Sigmoid colon (tissue), 7 donors: ENCODE measurements around the gene CD300LG. TPM values are rescaled to one million over a fixed set of nuclear protein-coding genes. Genes with fewer than 3 reads are reported as not detected.

Experiments used
- DNase-seq: peaks from one replicate; pipeline ENCODE4 v3.0.0-alpha.2; 2019
- H3K27ac ChIP-seq, 4 donors: fragments of 200-600 bp; sonication (generic); one replicate each; pipeline ENCODE4 v1.5.1; 2016 to 2019; ENCODE audit warnings: mild to moderate bottlenecking in 1 of 4
- H3K27me3 ChIP-seq, 3 donors: fragments of 200-600 bp; sonication (generic); one replicate each; pipeline ENCODE4 v1.5.1; 2019; ENCODE audit warnings: mild to moderate bottlenecking in 1 of 3
- H3K36me3 ChIP-seq, 4 donors: fragments of 200-600 bp; sonication (generic); one replicate each; pipeline ENCODE4 v1.5.1; 2016 to 2019
- H3K4me1 ChIP-seq, 4 donors: fragments of 200-600 bp; sonication (generic); one replicate each; pipeline ENCODE4 v1.5.1; 2017 to 2019
- H3K4me3 ChIP-seq, 4 donors: fragments of 200-600 bp; sonication (generic); one replicate each; pipeline ENCODE4 v1.5.1; 2017 to 2019; ENCODE audit warnings: mild to moderate bottlenecking in 2 of 4, moderate library complexity in 1 of 4
- H3K9me3 ChIP-seq, 4 donors: fragments of 200-600 bp in 3 of 4; sonication (generic) in 3 of 4; one replicate each; pipeline versions ENCODE4 v1.5.1 to v1.6.1; 2013 to 2019
- EP300 ChIP-seq, 4 donors: sonication (generic); formaldehyde crosslinking; IDR thresholded peaks; one replicate each; pipeline ENCODE4 v1.6.1; 2017; ENCODE audit warnings: antibody characterized with exemption in 4 of 4
- POLR2A ChIP-seq, 2 donors: fragments of 450-650 bp; IDR thresholded peaks; one replicate each; pipeline ENCODE4 v1.6.1; 2016; ENCODE audit warnings: antibody characterized with exemption in 2 of 2, mild to moderate bottlenecking in 2 of 2, moderate library complexity in 2 of 2
- POLR2AphosphoS5 ChIP-seq, 4 donors: sonication (generic); formaldehyde crosslinking; IDR thresholded peaks; one replicate each; pipeline ENCODE4 v1.6.1; 2017; ENCODE audit warnings: antibody characterized with exemption in 4 of 4
- WGBS, 2 donors: extraction: QIAGEN DNeasy Blood & Tissue Kit; methylation state at CpG; one replicate each; pipeline ENCODE4 v1.1.7; 2013; 5-methylcytosine and 5-hydroxymethylcytosine counted together
- intact Hi-C: fragments of 100-400 bp; cut with DNase I; formaldehyde crosslinking; loops from one replicate; pipeline ENCODE4 v1.15.1; 2023
- polyA plus RNA-seq, 3 donors: library from polyadenylated mRNA; stranded (reverse); fragments of 200-250 nt; gene quantifications; one replicate each; pipeline ENCODE4 v1.2.3, GENCODE V29; 2013
- total RNA-seq, 4 donors: library from RNA; depleted of rRNA; stranded (reverse); fragments of >200 nt; gene quantifications; one replicate each; pipeline ENCODE4 v1.1.0, GENCODE V29; 2016
- TF ChIP-seq, protein P1 (sequence below), 4 experiments: fragments of 450-650 bp in 3 of 4; fragments of 200-600 bp in 1 of 4; IDR thresholded peaks; one replicate each; pipeline ENCODE4 v1.5.1; 2016 to 2019; ENCODE audit warnings: antibody characterized with exemption in 4 of 4, mild to moderate bottlenecking in 3 of 4, moderate library complexity in 2 of 4
- donor health status: healthy with polysubstance abuse.
- donor health status: Bipolar disorder and iron deficiency.
- donor health status: healthy.

The CD300LG gene
- total and polyA plus RNA-seq, 7 donors = 0.60 to 5.3 (median 1.7) TPM; not detected in 1

DNA sequence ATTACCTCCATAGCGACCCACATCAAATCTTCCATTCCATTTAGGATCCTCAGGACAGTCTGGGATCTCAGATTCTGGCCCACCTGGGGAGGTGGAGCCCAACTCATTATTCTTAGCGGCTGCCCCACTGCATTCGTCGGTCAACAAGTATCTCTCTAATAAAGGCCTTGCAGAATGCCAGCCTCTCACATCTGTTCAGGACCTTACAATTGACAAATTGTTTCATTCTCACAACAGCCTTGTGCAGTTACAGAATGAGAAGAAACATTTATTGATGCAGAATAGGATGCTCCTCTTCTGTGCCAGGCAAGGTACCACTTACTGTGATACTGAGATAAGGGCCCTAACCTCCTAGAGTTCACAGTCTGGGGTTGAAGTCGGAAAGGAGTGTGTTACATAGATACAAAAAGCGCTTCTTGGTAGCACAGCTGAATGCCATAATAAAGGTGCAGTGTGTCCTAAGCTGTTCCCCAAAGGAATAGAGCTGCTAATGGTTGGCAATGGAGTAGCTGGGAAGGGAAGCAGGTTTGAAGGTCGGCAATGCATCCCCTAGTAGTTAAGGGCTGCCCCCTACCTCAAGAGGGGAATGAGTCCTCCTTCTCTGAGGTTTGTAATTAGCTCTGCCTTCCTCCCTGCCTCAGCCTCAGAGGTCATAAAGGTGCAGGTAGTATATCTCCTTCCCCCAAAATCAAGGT lies 62.7 kb downstream of the CD300LG start:
- TF ChIP-seq, protein P1, sequence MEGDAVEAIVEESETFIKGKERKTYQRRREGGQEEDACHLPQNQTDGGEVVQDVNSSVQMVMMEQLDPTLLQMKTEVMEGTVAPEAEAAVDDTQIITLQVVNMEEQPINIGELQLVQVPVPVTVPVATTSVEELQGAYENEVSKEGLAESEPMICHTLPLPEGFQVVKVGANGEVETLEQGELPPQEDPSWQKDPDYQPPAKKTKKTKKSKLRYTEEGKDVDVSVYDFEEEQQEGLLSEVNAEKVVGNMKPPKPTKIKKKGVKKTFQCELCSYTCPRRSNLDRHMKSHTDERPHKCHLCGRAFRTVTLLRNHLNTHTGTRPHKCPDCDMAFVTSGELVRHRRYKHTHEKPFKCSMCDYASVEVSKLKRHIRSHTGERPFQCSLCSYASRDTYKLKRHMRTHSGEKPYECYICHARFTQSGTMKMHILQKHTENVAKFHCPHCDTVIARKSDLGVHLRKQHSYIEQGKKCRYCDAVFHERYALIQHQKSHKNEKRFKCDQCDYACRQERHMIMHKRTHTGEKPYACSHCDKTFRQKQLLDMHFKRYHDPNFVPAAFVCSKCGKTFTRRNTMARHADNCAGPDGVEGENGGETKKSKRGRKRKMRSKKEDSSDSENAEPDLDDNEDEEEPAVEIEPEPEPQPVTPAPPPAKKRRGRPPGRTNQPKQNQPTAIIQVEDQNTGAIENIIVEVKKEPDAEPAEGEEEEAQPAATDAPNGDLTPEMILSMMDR (IDR thresholded peaks at IDR 0.05) = no peak
- TF ChIP-seq POLR2A (IDR thresholded peaks at IDR 0.05) = no peak
- no peak for TF ChIP-seq EP300 (IDR thresholded peaks at IDR 0.05)
- no peak for TF ChIP-seq POLR2AphosphoS5 (IDR thresholded peaks at IDR 0.05)
- WGBS, 2 donors = 44 to 69% methylated on average over 7 of the region's 7 CpGs

DNA sequence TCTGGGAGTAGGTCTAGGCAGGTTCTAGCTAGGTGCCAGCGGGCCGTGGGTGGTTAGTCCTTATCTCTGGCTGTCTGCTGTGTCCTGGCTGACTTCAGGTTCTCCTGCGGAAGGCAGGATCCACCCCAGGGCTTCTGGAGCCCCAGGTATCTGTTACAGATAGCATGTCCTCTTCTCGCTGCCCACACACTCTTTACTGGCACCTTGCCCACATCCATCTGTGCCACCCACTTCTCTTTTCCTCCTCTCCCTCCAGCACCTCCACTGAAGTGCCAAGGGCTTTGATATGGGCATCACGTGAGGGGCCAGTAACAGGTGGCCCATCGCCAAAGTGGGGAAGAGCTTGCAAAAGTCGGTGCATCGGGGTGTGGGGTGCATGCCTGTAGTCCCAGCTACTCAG lies 64.9 kb downstream of the CD300LG start:
- Histone ChIP-seq H3K27me3 (peaks cover 0 to 3% (median 1%) of the 10 kb centered on the region in 3 donors), H3K4me1 (peaks cover 0 to 14% (median 9%) of the 10 kb centered on the region in 4 donors), H3K36me3 (no peaks in the 10 kb centered on the region), H3K9me3 (no peaks in the 10 kb centered on the region), H3K27ac (no peak overlapping the region), H3K4me3 (no peak overlapping the region)
- intact Hi-C loops = loop anchor here (5.0 kb wide), 1 partner anchor 35 kb away; no protein-coding TSS in a partner anchor
- TF ChIP-seq, protein P1 (IDR thresholded peaks at IDR 0.05) = no peak
- TF ChIP-seq POLR2A (IDR thresholded peaks at IDR 0.05) = no peak
- no peak for TF ChIP-seq POLR2AphosphoS5 (IDR thresholded peaks at IDR 0.05)
- TF ChIP-seq EP300 (IDR thresholded peaks at IDR 0.05) = no peak
- 49 to 76% methylated on average over 8 of the region's 8 CpGs for WGBS, 2 donors
- no peak for DNase-seq

More for the DNA sequence above, 62.7 kb downstream of the CD300LG start:
- Histone ChIP-seq H3K4me3 (no peak overlapping the region), H3K4me1 (peaks cover 0 to 34% (median 24%) of the 10 kb centered on the region in 4 donors), H3K9me3 (no peaks in the 10 kb centered on the region), H3K27ac (no peak overlapping the region), H3K36me3 (no peaks in the 10 kb centered on the region), H3K27me3 (no peaks in the 10 kb centered on the region)
- intact Hi-C loops = loop anchor here (5.0 to 10.0 kb wide), 3 partner anchors 32 to 505 kb away; partner anchors contain the start of gene HDAC5
- no peak for DNase-seq

DNA sequence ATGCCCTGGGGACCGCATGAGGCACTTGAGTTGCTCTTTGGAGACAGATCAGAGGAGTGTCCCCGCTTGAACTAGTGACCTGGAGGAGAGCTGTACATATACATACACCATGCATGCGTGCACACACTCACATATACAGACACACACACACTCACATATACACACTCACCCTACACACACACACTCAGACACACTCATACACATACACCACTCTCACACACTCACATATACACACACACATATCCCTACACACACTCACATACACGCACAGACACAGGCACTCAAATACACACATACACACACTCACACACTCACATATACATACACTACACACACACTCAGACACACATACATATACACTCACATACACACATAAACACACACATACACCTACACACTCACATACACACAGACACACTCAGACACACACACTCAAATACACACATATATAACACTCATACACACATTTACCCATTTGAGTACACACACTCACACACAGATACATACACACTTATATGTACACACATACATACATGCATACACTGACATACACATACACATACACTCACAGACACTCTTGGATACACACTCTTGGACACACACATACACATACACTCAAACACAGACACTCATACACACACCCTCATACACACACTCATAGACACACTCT lies 65.8 kb downstream of the CD300LG start:
- H3K27me3 ChIP-seq = peaks cover 0 to 12% (median 10%) of the 10 kb centered on the region in 3 donors
- no peak for DNase-seq
- intact Hi-C loops = loop anchor here (5.0 kb wide), 1 partner anchor 35 kb away; no protein-coding TSS in a partner anchor
- H3K27ac ChIP-seq = no peak overlapping the region
- no peak overlapping the region for H3K4me3 ChIP-seq
- H3K9me3 ChIP-seq = no peaks in the 10 kb centered on the region
- no peak for TF ChIP-seq EP300 (IDR thresholded peaks at IDR 0.05)
- no peak for TF ChIP-seq POLR2A (IDR thresholded peaks at IDR 0.05)
- TF ChIP-seq, protein P1 (IDR thresholded peaks at IDR 0.05) = no peak
- TF ChIP-seq POLR2AphosphoS5 (IDR thresholded peaks at IDR 0.05) = no peak
- no peaks in the 10 kb centered on the region for H3K36me3 ChIP-seq
- peaks cover 0 to 17% (median 13%) of the 10 kb centered on the region in 4 donors for H3K4me1 ChIP-seq
- 65 to 67% methylated on average over 4 of the region's 4 CpGs for WGBS, 2 donors

Other genes with a start within 250 kb of the CD300LG start
- 1 to 10 TPM; 2.5 to 5.3 (median 2.9) TPM for gene MEOX1, start 185.3 kb upstream of the CD300LG start, total RNA-seq
- gene MEOX1, start 185.3 kb upstream of the CD300LG start, polyA plus RNA-seq = 1 to 10 TPM in 1 of 3 donors, under 1 TPM in 2; 0.23 to 3.4 (median 0.60) TPM
- not detected for gene SOST, start 88.4 kb upstream of the CD300LG start, total RNA-seq
- not detected for gene SOST, start 88.4 kb upstream of the CD300LG start, polyA plus RNA-seq
- 100 to 1,000 TPM in 3 of 4 donors, 10 to 100 TPM in 1; 70.4 to 140 (median 120) TPM for gene DUSP3, start 68.2 kb upstream of the CD300LG start, total RNA-seq
- 10 to 100 TPM; 32.3 to 57.1 (median 47.2) TPM for gene DUSP3, start 68.2 kb upstream of the CD300LG start, polyA plus RNA-seq
- not detected for gene CFAP97D1, start 66.7 kb upstream of the CD300LG start, total RNA-seq
- gene CFAP97D1, start 66.7 kb upstream of the CD300LG start, polyA plus RNA-seq = not detected
- 10 to 100 TPM in 1 of 4 donors, 1 to 10 TPM in 3; 5.0 to 10.5 (median 6.0) TPM for gene MPP3, start 14.0 kb upstream of the CD300LG start, total RNA-seq
- gene MPP3, start 14.0 kb upstream of the CD300LG start, polyA plus RNA-seq = 1 to 10 TPM in 2 of 3 donors, under 1 TPM in 1; 0.23 to 1.9 (median 1.2) TPM
- gene MPP2, start 60.4 kb downstream of the CD300LG start, total RNA-seq = 10 to 100 TPM; 10.9 to 33.0 (median 14.9) TPM
- gene MPP2, start 60.4 kb downstream of the CD300LG start, polyA plus RNA-seq = 1 to 10 TPM in 1 of 3 donors, under 1 TPM in 2; 0.23 to 1.6 (median 0.60) TPM
- gene PPY, start 95.3 kb downstream of the CD300LG start, total RNA-seq = not detected
- gene PPY, start 95.3 kb downstream of the CD300LG start, polyA plus RNA-seq = not detected
- 1 to 10 TPM in 1 of 4 donors, not detected in 3; 3.2 TPM for gene PYY, start 106.8 kb downstream of the CD300LG start, total RNA-seq
- 100 to 1,000 TPM in 1 of 3 donors, 10 to 100 TPM in 2; 32.6 to 185 (median 63.1) TPM for gene PYY, start 106.8 kb downstream of the CD300LG start, polyA plus RNA-seq
- gene NAGS, start 157.4 kb downstream of the CD300LG start, total RNA-seq = 1 to 10 TPM in 1 of 4 donors, under 1 TPM in 3; 0.54 to 1.4 (median 0.77) TPM
- gene NAGS, start 157.4 kb downstream of the CD300LG start, polyA plus RNA-seq = 10 to 100 TPM in 2 of 3 donors, 1 to 10 TPM in 1; 3.9 to 13.2 (median 10.9) TPM
- gene TMEM101, start 167.8 kb downstream of the CD300LG start, total RNA-seq = 10 to 100 TPM; 21.3 to 37.8 (median 26.3) TPM
- 10 to 100 TPM; 14.1 to 42.9 (median 22.2) TPM for gene TMEM101, start 167.8 kb downstream of the CD300LG start, polyA plus RNA-seq
- 10 to 100 TPM; 33.8 to 46.9 (median 40.1) TPM for gene LSM12, start 219.5 kb downstream of the CD300LG start, total RNA-seq
- gene LSM12, start 219.5 kb downstream of the CD300LG start, polyA plus RNA-seq = 10 to 100 TPM; 28.8 to 41.6 (median 37.9) TPM
- gene G6PC3, start 223.6 kb downstream of the CD300LG start, total RNA-seq = 10 to 100 TPM; 22.2 to 29.8 (median 25.9) TPM
- 10 to 100 TPM in 1 of 3 donors, 1 to 10 TPM in 2; 8.4 to 45.5 (median 9.7) TPM for gene G6PC3, start 223.6 kb downstream of the CD300LG start, polyA plus RNA-seq